Ascending aorta (tissue), 2 donors: ENCODE results near the gene SMC2. TPM values are rescaled to one million over a fixed set of nuclear protein-coding genes. Genes with fewer than 3 reads are reported as not detected.

Source experiments
- DNase-seq, 2 donors: peaks; one replicate each; pipeline ENCODE4 v3.0.0-alpha.2; 2019; ENCODE audit warnings: low spot score in 2 of 2
- H3K27ac ChIP-seq, 2 donors: fragments of 200-600 bp; sonication (generic); one replicate each; pipeline ENCODE4 v1.5.1; 2016 to 2017; ENCODE audit warnings: mild to moderate bottlenecking in 1 of 2
- H3K27me3 ChIP-seq: fragments of 200-600 bp; sonication (generic); one replicate; pipeline ENCODE4 v1.5.1; 2017
- H3K36me3 ChIP-seq, 2 donors: fragments of 200-600 bp; sonication (generic); one replicate each; pipeline ENCODE4 v1.5.1; 2016
- H3K4me1 ChIP-seq, 2 donors: fragments of 200-600 bp; sonication (generic); one replicate each; pipeline ENCODE4 v1.5.1; 2016 to 2017; ENCODE audit warnings: mild to moderate bottlenecking in 1 of 2
- H3K4me3 ChIP-seq, 2 donors: fragments of 200-600 bp; sonication (generic); one replicate each; pipeline ENCODE4 v1.5.1; 2016 to 2017; ENCODE audit warnings: mild to moderate bottlenecking in 1 of 2
- H3K9me3 ChIP-seq, 2 donors: fragments of 200-600 bp; sonication (generic); one replicate each; pipeline ENCODE4 v1.5.1; 2016
- CTCF ChIP-seq, 3 experiments: fragments of 200-600 bp in 2 of 3; fragments of 450-650 bp in 1 of 3; sonication (generic) in 2 of 3; IDR thresholded peaks; one replicate each; pipeline ENCODE4 v1.5.1; 2016 to 2019; ENCODE audit warnings: antibody characterized with exemption in 3 of 3, mild to moderate bottlenecking in 1 of 3, moderate library complexity in 1 of 3
- intact Hi-C: fragments of 100-400 bp; cut with DNase I; formaldehyde crosslinking; loops from one replicate; pipeline ENCODE4 v1.15.1; 2023
- total RNA-seq: library from RNA; depleted of rRNA; stranded (reverse); fragments of >200 nt; gene quantifications from one replicate; pipeline ENCODE4 v1.1.0, GENCODE V29; 2016

Gene SMC2
- total RNA-seq, 1 donor from 2014 or later: 2.4 TPM

GRCh38 chr9:104073770-104074133 is 20.4 kb upstream of the SMC2 start:
- Histone ChIP-seq H3K4me3 (no peak overlapping the region), H3K36me3 (no peaks in the 10 kb centered on the region), H3K27ac (no peak overlapping the region), H3K4me1 (peaks cover 0 to 6% of the 10 kb centered on the region in 2 donors), H3K27me3 (no peaks in the 10 kb centered on the region), H3K9me3 (no peaks in the 10 kb centered on the region)
- intact Hi-C loops: no loop called here
- DNase-seq: no peak
- TF ChIP-seq CTCF (IDR thresholded peaks at IDR 0.05): no peak

- intact Hi-C loops: no loop called here
- Histone ChIP-seq H3K4me3 (no peak overlapping the region), H3K36me3 (no peaks in the 10 kb centered on the region), H3K9me3 (no peaks in the 10 kb centered on the region), H3K27ac (no peak overlapping the region), H3K27me3 (no peaks in the 10 kb centered on the region), H3K4me1 (peaks cover 0 to 6% of the 10 kb centered on the region in 2 donors)
- DNase-seq: no peak
- no peak for TF ChIP-seq CTCF (IDR thresholded peaks at IDR 0.05)
Observed at GRCh38 chr9:104074876-104075275, 19.2 kb upstream of the SMC2 start.

- H3K4me1 ChIP-seq: peaks cover 0 to 6% of the 10 kb centered on the region in 2 donors
- no peaks in the 10 kb centered on the region for H3K9me3 ChIP-seq
- no peak overlapping the region for H3K27ac ChIP-seq
- intact Hi-C loops: no loop called here
- H3K36me3 ChIP-seq: no peaks in the 10 kb centered on the region
- no peak for TF ChIP-seq CTCF (IDR thresholded peaks at IDR 0.05)
- no peak for DNase-seq
- no peaks in the 10 kb centered on the region for H3K27me3 ChIP-seq
- no peak overlapping the region for H3K4me3 ChIP-seq
Observed at GRCh38 chr9:104075801-104076753, 18.0 kb upstream of the SMC2 start.

GRCh38 chr9:104078596-104078995 is 15.5 kb upstream of the SMC2 start:
- no peak overlapping the region for H3K27ac ChIP-seq
- H3K4me3 ChIP-seq: no peak overlapping the region
- H3K36me3 ChIP-seq: no peaks in the 10 kb centered on the region
- no peak for TF ChIP-seq CTCF (IDR thresholded peaks at IDR 0.05)
- H3K4me1 ChIP-seq: peaks cover 0 to 5% of the 10 kb centered on the region in 2 donors
- no peaks in the 10 kb centered on the region for H3K27me3 ChIP-seq
- H3K9me3 ChIP-seq: no peaks in the 10 kb centered on the region
- DNase-seq: no peak
- intact Hi-C loops: no loop called here

GRCh38 chr9:104080983-104081382 is 13.1 kb upstream of the SMC2 start:
- H3K27me3 ChIP-seq: no peaks in the 10 kb centered on the region
- intact Hi-C loops: no loop called here
- no peak overlapping the region for H3K27ac ChIP-seq
- DNase-seq: no peak
- no peak overlapping the region for H3K4me3 ChIP-seq
- no peaks in the 10 kb centered on the region for H3K4me1 ChIP-seq
- no peaks in the 10 kb centered on the region for H3K9me3 ChIP-seq
- no peaks in the 10 kb centered on the region for H3K36me3 ChIP-seq
- no peak for TF ChIP-seq CTCF (IDR thresholded peaks at IDR 0.05)
